ENCODE results near the gene SHMT2. TPM values are rescaled to one million over a fixed set of nuclear protein-coding genes. Genes with fewer than 3 reads are reported as not detected.

Gene SHMT2
- total RNA-seq, 1 experiment from 2014 or later = 274 TPM

DNA sequence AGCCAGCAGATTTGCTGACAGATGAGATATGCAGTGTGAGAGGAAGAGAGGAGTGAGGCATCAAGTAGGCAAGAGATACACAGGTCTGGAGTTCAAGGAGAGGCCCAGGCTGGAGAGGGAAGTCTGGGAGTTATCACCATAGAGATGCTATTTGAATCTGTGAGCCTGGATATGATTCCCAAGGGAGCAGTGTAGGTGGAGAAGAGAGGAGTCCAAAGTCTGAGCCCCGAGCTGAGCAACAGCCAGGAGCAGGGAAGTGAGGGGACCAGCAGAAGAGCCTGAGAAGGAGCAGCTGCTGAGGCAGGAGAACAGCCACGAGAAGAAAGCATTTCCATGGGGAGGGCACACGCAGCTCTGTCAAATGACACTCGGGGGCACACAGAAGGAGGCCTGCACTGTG, 33.1 kb upstream of the SHMT2 start:
- Histone ChIP-seq H3K4me1 (ENCODE audit: insufficient read depth, low read length, poor library complexity, severe bottlenecking) (no peaks in the 10 kb centered on the region), H3K27ac (ENCODE audit: low read depth, low read length, poor library complexity, severe bottlenecking) (no peak overlapping the region), H3K36me3 (ENCODE audit: insufficient read depth, low read length, poor library complexity, severe bottlenecking) (peaks cover 14% of the 10 kb centered on the region), H3K4me3 (ENCODE audit: low read depth, low read length, poor library complexity, severe bottlenecking) (no peak overlapping the region), H3K9me3 (ENCODE audit: low read depth, low read length, poor library complexity, severe bottlenecking) (no peaks in the 10 kb centered on the region), H3K27me3 (replicated peaks; ENCODE audit: insufficient read depth, low read depth, low read length, poor library complexity) (no peaks in the 10 kb centered on the region)
- intact Hi-C loops (cut with micrococcal nuclease; ENCODE audit: unreplicated experiment) = no loop called here
- TF ChIP-seq, protein P1, sequence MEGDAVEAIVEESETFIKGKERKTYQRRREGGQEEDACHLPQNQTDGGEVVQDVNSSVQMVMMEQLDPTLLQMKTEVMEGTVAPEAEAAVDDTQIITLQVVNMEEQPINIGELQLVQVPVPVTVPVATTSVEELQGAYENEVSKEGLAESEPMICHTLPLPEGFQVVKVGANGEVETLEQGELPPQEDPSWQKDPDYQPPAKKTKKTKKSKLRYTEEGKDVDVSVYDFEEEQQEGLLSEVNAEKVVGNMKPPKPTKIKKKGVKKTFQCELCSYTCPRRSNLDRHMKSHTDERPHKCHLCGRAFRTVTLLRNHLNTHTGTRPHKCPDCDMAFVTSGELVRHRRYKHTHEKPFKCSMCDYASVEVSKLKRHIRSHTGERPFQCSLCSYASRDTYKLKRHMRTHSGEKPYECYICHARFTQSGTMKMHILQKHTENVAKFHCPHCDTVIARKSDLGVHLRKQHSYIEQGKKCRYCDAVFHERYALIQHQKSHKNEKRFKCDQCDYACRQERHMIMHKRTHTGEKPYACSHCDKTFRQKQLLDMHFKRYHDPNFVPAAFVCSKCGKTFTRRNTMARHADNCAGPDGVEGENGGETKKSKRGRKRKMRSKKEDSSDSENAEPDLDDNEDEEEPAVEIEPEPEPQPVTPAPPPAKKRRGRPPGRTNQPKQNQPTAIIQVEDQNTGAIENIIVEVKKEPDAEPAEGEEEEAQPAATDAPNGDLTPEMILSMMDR (conservative IDR thresholded peaks at IDR 0.05; ENCODE audit: low read depth, low read length) = no peak
- no peak for TF ChIP-seq EZH2 (IDR thresholded peaks at IDR 0.05; ENCODE audit: borderline replicate concordance, low read depth, low read length, poor library complexity, severe bottlenecking)
- CTCF ChIA-PET = no interaction called here
- BruUV-seq (replicated peaks) = no TSS peak
- DNase-seq (ENCODE audit: low spot score) = no peak
- POLR2A ChIA-PET (ENCODE audit: low non-redundant PET) = no interaction called here

DNA sequence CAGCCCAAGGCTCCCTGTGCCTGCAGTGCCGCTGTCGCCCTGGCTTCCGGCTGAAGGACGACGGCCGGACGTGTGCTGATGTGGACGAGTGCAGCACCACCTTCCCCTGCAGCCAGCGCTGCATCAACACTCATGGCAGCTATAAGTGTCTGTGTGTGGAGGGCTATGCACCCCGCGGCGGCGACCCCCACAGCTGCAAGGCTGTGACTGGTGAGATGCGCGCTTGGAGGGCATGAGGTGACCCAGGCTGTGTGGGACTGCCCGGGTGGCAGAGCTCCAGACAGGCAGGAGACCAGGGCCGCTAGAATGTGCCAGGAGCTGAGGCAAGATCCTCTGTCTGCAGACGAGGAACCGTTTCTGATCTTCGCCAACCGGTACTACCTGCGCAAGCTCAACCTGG, 32.6 kb upstream of the SHMT2 start:
- POLR2A ChIA-PET (ENCODE audit: low non-redundant PET) = no interaction called here
- Histone ChIP-seq H3K9me3 (ENCODE audit: low read depth, low read length, poor library complexity, severe bottlenecking) (no peaks in the 10 kb centered on the region), H3K4me3 (ENCODE audit: low read depth, low read length, poor library complexity, severe bottlenecking) (no peak overlapping the region), H3K36me3 (ENCODE audit: insufficient read depth, low read length, poor library complexity, severe bottlenecking) (peaks cover 19% of the 10 kb centered on the region), H3K27ac (ENCODE audit: low read depth, low read length, poor library complexity, severe bottlenecking) (no peak overlapping the region), H3K4me1 (ENCODE audit: insufficient read depth, low read length, poor library complexity, severe bottlenecking) (no peaks in the 10 kb centered on the region), H3K27me3 (replicated peaks; ENCODE audit: insufficient read depth, low read depth, low read length, poor library complexity) (no peaks in the 10 kb centered on the region)
- CTCF ChIA-PET = no interaction called here
- no peak for DNase-seq (ENCODE audit: low spot score)
- intact Hi-C loops (cut with micrococcal nuclease; ENCODE audit: unreplicated experiment) = no loop called here
- BruUV-seq (replicated peaks) = no TSS peak
- TF ChIP-seq, protein P1 (conservative IDR thresholded peaks at IDR 0.05; ENCODE audit: low read depth, low read length) = no peak
- no peak for TF ChIP-seq EZH2 (IDR thresholded peaks at IDR 0.05; ENCODE audit: borderline replicate concordance, low read depth, low read length, poor library complexity, severe bottlenecking)

DNA sequence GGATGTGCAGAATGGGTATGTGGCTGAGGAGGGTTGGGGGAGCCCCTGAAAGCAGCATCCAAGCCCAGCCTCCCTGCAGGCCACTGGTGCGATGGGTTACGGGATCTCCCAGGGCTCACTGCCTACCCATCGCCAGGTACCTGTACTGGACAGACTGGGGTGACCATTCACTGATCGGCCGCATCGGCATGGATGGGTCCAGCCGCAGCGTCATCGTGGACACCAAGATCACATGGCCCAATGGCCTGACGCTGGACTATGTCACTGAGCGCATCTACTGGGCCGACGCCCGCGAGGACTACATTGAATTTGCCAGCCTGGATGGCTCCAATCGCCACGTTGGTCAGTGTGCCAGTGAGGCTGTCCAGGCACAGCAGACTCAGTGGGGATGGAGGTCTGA, 31.2 kb upstream of the SHMT2 start:
- H3K4me1 ChIP-seq (ENCODE audit: insufficient read depth, low read length, poor library complexity, severe bottlenecking) = no peaks in the 10 kb centered on the region
- TF ChIP-seq, protein P1 (conservative IDR thresholded peaks at IDR 0.05; ENCODE audit: low read depth, low read length) = no peak
- TF ChIP-seq EZH2 (IDR thresholded peaks at IDR 0.05; ENCODE audit: borderline replicate concordance, low read depth, low read length, poor library complexity, severe bottlenecking) = no peak
- peaks cover 12% of the 10 kb centered on the region for H3K36me3 ChIP-seq (ENCODE audit: insufficient read depth, low read length, poor library complexity, severe bottlenecking)
- no peaks in the 10 kb centered on the region for H3K9me3 ChIP-seq (ENCODE audit: low read depth, low read length, poor library complexity, severe bottlenecking)
- H3K4me3 ChIP-seq (ENCODE audit: low read depth, low read length, poor library complexity, severe bottlenecking) = no peak overlapping the region
- H3K27me3 ChIP-seq (replicated peaks; ENCODE audit: insufficient read depth, low read depth, low read length, poor library complexity) = no peaks in the 10 kb centered on the region
- intact Hi-C loops (cut with micrococcal nuclease; ENCODE audit: unreplicated experiment) = no loop called here
- DNase-seq (ENCODE audit: low spot score) = no peak
- H3K27ac ChIP-seq (ENCODE audit: low read depth, low read length, poor library complexity, severe bottlenecking) = no peak overlapping the region
- POLR2A ChIA-PET (ENCODE audit: low non-redundant PET) = no interaction called here
- no TSS peak for BruUV-seq (replicated peaks)
- CTCF ChIA-PET = no interaction called here

Measured in A673 (cell line).